CD4-positive, alpha-beta T cell (primary cell): Measurements from ENCODE around the gene SPATA2. TPM values are rescaled to one million over a fixed set of nuclear protein-coding genes. Genes with fewer than 3 reads are reported as not detected.

Source experiments
- ATAC-seq: fragments of 200-7000 bp; cut with Tn5 transposase; one replicate; pipeline ENCODE4 v1.10.0; 2022; ENCODE audit warnings: mild to moderate bottlenecking; ENCODE audit not compliant: poor library complexity
- CTCF ChIA-PET: fragments of 350-600 bp; sonication (Branson Sonifier 250); formaldehyde crosslinking; loops from one replicate; lab custom pipeline; 2021; ENCODE audit warnings: antibody characterized with exemption, inconsistent platforms; lab: Charles Lee
- POLR2A ChIA-PET: fragments of 350-600 bp; sonication (Branson Sonifier 250); formaldehyde crosslinking; loops from one replicate; lab custom pipeline; 2021; ENCODE audit warnings: antibody characterized with exemption, inconsistent platforms; lab: Charles Lee
- DNase-seq, 14 experiments: peaks; one replicate each; pipeline ENCODE4 v3.0.0-alpha.2; 2013 to 2020; ENCODE audit warnings: mixed read lengths in 2 of 14
- H3K27ac ChIP-seq, 2 donors: one replicate each; pipeline versions ENCODE4 v1.5.1 to v1.7.0; 2013; ENCODE audit warnings: low read length in 2 of 2, low read depth in 1 of 2, mild to moderate bottlenecking in 1 of 2
- H3K27me3 ChIP-seq, 2 experiments: 1 replicate in 1 of 2; 2 replicates in 1 of 2; pipeline versions ENCODE4 v1.6.1 to v1.7.0; 2013; ENCODE audit warnings: low read length in 2 of 2, control low read depth in 1 of 2, mild to moderate bottlenecking in 1 of 2, moderate library complexity in 1 of 2; ENCODE audit not compliant: insufficient read depth in 2 of 2, control insufficient read depth in 1 of 2
- H3K36me3 ChIP-seq: one replicate; pipeline ENCODE4 v1.6.1; 2013; ENCODE audit warnings: low read length, control low read depth; ENCODE audit not compliant: insufficient read depth
- H3K4me1 ChIP-seq: one replicate; pipeline ENCODE4 v1.6.1; 2013; ENCODE audit warnings: low read length, control low read depth; ENCODE audit not compliant: insufficient read depth
- H3K4me3 ChIP-seq: one replicate; pipeline ENCODE4 v1.5.1; 2013; ENCODE audit warnings: mild to moderate bottlenecking, low read length, moderate library complexity
- H3K9me3 ChIP-seq, 2 experiments: 1 replicate in 1 of 2; 2 replicates in 1 of 2; pipeline versions ENCODE4 v1.6.1 to v1.7.0; 2013; ENCODE audit warnings: low read length in 2 of 2, mild to moderate bottlenecking in 2 of 2, control low read depth in 1 of 2, moderate library complexity in 1 of 2; ENCODE audit not compliant: control insufficient read depth in 1 of 2, insufficient read depth in 1 of 2
- H3K27ac Mint-ChIP-seq: one replicate; pipeline ENCODE4 v1.8.0; 2020; ENCODE audit warnings: mixed read lengths
- H3K27me3 Mint-ChIP-seq: one replicate; pipeline ENCODE4 v1.8.0; 2021; ENCODE audit warnings: mixed read lengths
- H3K36me3 Mint-ChIP-seq: one replicate; pipeline ENCODE4 v1.8.0; 2021; ENCODE audit warnings: low read depth, mixed read lengths
- H3K4me1 Mint-ChIP-seq: one replicate; pipeline ENCODE4 v1.8.0; 2021; ENCODE audit warnings: low read depth, mixed read lengths
- H3K4me3 Mint-ChIP-seq: one replicate; pipeline ENCODE4 v1.8.0; 2020; ENCODE audit warnings: mild to moderate bottlenecking, mixed read lengths
- H3K9me3 Mint-ChIP-seq: one replicate; pipeline ENCODE4 v1.8.0; 2020; ENCODE audit warnings: mixed read lengths
- CTCF ChIP-seq: fragments of 200-600 bp; IDR thresholded peaks from one replicate; pipeline ENCODE4 v1.8.0; 2022; ENCODE audit warnings: antibody characterized with exemption, mild to moderate bottlenecking
- intact Hi-C, 2 experiments: fragments of 100-400 bp; cut with DNase I in 1 of 2; cut with micrococcal nuclease in 1 of 2; formaldehyde crosslinking; loops; one replicate each; pipeline versions ENCODE4 v1.15.1 to v1.9.0; 2023 to 2025; cut with DNase I, micrococcal nuclease
- total RNA-seq, 174 experiments: library from RNA in 2 of 174; stranded (reverse) in 2 of 174; gene quantifications; one replicate each; pipeline ENCODE4 v1.2.3 and lab custom pipeline; 2021 to 2026

SPATA2 gene
- total RNA-seq, 2 experiments from 2014 or later: 16.0 to 16.4 TPM

- Histone ChIP-seq H3K27me3 (no peaks in the 10 kb centered on the region), H3K27ac (no peak overlapping the region), H3K9me3 (no peaks in the 10 kb centered on the region), H3K4me1 (peaks cover 7% of the 10 kb centered on the region), H3K36me3 (no peaks in the 10 kb centered on the region), H3K4me3 (no peak overlapping the region)
- no peaks in the 10 kb centered on the region for H3K36me3 Mint-ChIP-seq
- ATAC-seq (peak; percentile 99), DNase-seq (peak; percentile 66 to 90 (median 77))
- H3K9me3 Mint-ChIP-seq: no peaks in the 10 kb centered on the region
- H3K4me3 Mint-ChIP-seq: peak overlapping the region; percentile 59
- POLR2A ChIA-PET: interaction anchor here (0.9 kb wide), 1 partner anchor 8 kb away, joined by 4 read pairs; the partner anchor contains the start of gene RNF114
- H3K27me3 Mint-ChIP-seq: peaks cover 4% of the 10 kb centered on the region
- peaks cover 8% of the 10 kb centered on the region for H3K4me1 Mint-ChIP-seq
- H3K27ac Mint-ChIP-seq: peak overlapping the region; percentile 58
- peak; percentile 97 for TF ChIP-seq CTCF
- CTCF ChIA-PET: interaction anchor here (0.9 kb wide), 1 partner anchor 13 kb away, joined by 4 read pairs; no protein-coding TSS in a partner anchor
- intact Hi-C loops: loop anchor here (1.0 to 5.0 kb wide), 5 partner anchors 14 to 596 kb away; partner anchors contain the start of gene SPATA2 (in 2 of the 2)
Observed at GRCh38 chr20:49928411-49929141, 13.2 kb upstream of the SPATA2 start.

- DNase-seq (no peak), ATAC-seq (no peak)
- no peak overlapping the region for H3K27ac Mint-ChIP-seq
- Histone ChIP-seq H3K27ac (no peak overlapping the region), H3K4me1 (peaks cover 7% of the 10 kb centered on the region), H3K4me3 (no peak overlapping the region), H3K9me3 (no peaks in the 10 kb centered on the region), H3K27me3 (no peaks in the 10 kb centered on the region), H3K36me3 (no peaks in the 10 kb centered on the region)
- no peaks in the 10 kb centered on the region for H3K9me3 Mint-ChIP-seq
- CTCF ChIA-PET: interaction anchor here (0.6 kb wide), 1 partner anchor 10 kb away, joined by 3 read pairs; no protein-coding TSS in a partner anchor
- H3K27me3 Mint-ChIP-seq: peaks cover 4% of the 10 kb centered on the region
- TF ChIP-seq CTCF: no peak
- peaks cover 8% of the 10 kb centered on the region for H3K4me1 Mint-ChIP-seq
- no peak overlapping the region for H3K4me3 Mint-ChIP-seq
- intact Hi-C loops: loop anchor here (2.0 to 5.0 kb wide), 3 partner anchors 383 to 594 kb away; no protein-coding TSS in a partner anchor
- POLR2A ChIA-PET: no interaction called here
- H3K36me3 Mint-ChIP-seq: no peaks in the 10 kb centered on the region
Observed at GRCh38 chr20:49925901-49926454, 10.6 kb upstream of the SPATA2 start.

- ChIA-PET POLR2A (no interaction called here), CTCF (no interaction called here)
- DNase-seq (no peak), ATAC-seq (no peak)
- Histone ChIP-seq H3K9me3 (no peaks in the 10 kb centered on the region), H3K36me3 (no peaks in the 10 kb centered on the region), H3K4me1 (peaks cover 7% of the 10 kb centered on the region), H3K27me3 (no peaks in the 10 kb centered on the region), H3K27ac (no peak overlapping the region), H3K4me3 (no peak overlapping the region)
- no peaks in the 10 kb centered on the region for H3K36me3 Mint-ChIP-seq
- intact Hi-C loops: no loop called here
- peaks cover 8% of the 10 kb centered on the region for H3K4me1 Mint-ChIP-seq
- no peak overlapping the region for H3K27ac Mint-ChIP-seq
- TF ChIP-seq CTCF: no peak
- H3K4me3 Mint-ChIP-seq: no peak overlapping the region
- peaks cover 4% of the 10 kb centered on the region for H3K27me3 Mint-ChIP-seq
- no peaks in the 10 kb centered on the region for H3K9me3 Mint-ChIP-seq
Observed at GRCh38 chr20:49924247-49924646, 8.9 kb upstream of the SPATA2 start.
